Astrocyte of the spinal cord (primary cell): ENCODE data around the gene HLA-E.
"Not testable (repeated sequence)": the region's sequence is repeated elsewhere in the genome, so short reads cannot be mapped to it uniquely, and the experiment has no call there.

Experiments used
- DNase-seq: peaks from one replicate; pipeline ENCODE4 v3.0.0; 2011; ENCODE audit warnings: low read depth, low spot score
- H3K4me3 ChIP-seq: 2 replicates; pipeline ENCODE4 v1.5.1; 2011; ENCODE audit warnings: low read depth, mild to moderate bottlenecking, low read length, moderate library complexity
- CTCF ChIP-seq: IDR thresholded peaks from 2 replicates; pipeline ENCODE4 v1.5.1; 2012; ENCODE audit warnings: low read depth, mild to moderate bottlenecking, low read length, inconsistent platforms
- in situ Hi-C: cut with HindIII; loops from 2 replicates; pipeline ENCODE4 v1.10.0; 2017; ENCODE audit warnings: low sequenced_read_pairs

Gene HLA-E

GRCh38 chr6:30529349-30529875 lies 40.1 kb downstream of the HLA-E start:
- DNase-seq, in situ Hi-C loops, H3K4me3 ChIP-seq: not testable (repeated sequence)

DNA sequence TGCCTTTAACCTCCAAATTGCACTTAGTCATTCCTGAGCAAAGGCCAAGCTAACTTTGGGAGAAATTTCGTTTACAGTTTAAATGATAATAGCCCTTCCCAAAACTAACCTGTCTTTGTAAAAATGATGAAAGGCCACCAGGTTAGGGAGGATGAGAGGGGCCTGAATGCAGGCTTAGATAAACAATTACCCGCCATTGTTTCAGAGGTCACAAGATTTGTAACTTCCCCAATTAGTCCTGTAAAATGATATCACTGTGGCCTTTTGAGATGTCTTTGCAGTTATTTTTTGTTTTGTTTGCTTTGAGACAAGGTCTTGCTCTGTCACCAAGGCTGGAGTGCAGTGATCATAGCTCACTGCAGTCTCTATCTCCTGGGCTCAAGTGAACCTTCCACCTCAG lies 40.7 kb downstream of the HLA-E start:
- TF ChIP-seq CTCF, result no peak
- no peak for DNase-seq
- in situ Hi-C loops, result no loop called here
- H3K4me3 ChIP-seq, result no peak overlapping the region

DNA sequence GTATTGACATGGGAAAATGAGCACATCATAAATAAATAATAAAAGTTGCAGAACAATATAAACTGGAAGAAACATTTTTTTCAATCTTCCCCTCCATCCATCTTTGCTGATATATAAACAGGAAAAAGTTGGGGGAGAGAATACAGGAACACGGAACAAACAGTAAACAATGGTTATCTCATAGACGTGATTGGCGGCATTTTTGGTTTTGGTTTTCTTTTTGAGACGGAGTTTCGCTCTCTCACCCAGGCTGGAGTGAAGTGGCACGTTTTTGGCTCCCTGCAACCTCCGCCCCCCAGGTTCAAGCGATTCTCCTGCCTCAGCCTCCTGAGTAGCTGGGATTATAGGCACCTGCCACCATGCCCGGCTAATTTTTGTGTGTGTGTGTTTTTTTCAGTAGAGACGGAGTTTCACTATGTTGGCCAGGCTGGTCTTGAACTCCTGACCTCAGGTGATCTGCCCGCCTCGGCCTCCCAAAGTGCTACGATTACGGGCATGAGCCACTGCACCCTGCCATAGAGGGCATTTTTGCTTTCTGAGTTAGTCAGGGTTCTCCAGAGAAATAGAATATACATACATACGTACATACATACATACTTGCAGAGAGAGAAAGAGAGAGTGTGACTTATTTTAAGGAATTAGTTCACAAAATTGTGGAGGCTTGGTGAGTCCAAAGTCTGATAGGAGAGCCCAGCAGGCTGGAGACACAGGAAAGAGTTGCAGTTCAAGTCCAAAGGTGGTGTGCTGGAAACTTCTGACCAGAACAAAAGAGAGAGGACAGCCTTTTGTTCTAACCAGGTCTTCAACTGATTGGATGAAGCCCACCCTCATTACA lies 44.4 kb downstream of the HLA-E start:
- DNase-seq, result no peak
- no peak for TF ChIP-seq CTCF
- no peak overlapping the region for H3K4me3 ChIP-seq
- in situ Hi-C loops, result no loop called here

GRCh38 chr6:30537931-30538330 lies 48.6 kb downstream of the HLA-E start:
- no peak for TF ChIP-seq CTCF
- H3K4me3 ChIP-seq, result no peak overlapping the region
- in situ Hi-C loops, result no loop called here
- DNase-seq, result no peak

DNA sequence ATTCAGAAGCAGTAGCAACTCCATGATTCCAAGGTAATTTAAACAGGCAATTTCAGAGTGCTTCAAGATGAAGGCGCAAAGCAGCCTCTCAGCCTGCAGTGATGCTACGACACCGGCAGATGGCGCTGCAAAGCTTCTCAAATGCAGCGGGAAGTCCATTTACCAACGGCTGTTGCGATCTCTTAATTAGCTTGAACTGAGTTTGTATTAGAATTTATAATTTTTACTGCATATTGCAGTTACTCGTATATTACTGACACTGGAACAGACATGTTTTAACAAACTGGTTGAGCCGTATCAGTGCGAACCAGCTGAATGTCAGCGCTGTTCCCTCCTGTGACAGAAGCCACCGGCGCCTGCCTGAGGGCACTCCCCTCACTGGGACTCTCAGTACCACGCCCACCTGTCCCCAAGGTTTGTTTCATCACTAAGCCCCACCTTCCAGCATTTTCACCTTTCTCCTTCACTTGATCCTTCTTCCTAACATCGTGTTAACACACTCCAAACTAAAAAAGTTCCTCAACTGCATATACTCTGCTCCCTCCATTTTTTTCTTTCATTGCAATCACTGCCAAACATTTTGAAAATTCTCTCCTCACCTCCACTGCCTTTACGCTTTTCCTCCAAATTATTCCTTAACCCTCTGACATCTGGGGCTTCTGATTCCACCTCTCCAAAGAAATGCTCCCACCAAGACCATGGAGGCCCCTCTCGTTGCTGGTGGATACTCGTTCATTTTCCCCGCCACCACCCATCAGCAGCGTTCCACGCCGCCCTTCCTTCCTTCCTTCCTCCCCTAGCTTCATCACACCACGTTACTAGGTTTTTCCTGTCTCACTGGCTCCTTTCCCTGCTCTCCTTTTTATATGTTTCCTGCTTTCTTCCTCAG lies 52.5 kb downstream of the HLA-E start:
- H3K4me3 ChIP-seq, result peak overlapping the region; percentile 14
- DNase-seq, result peak; percentile 89
- peak; percentile 100 for TF ChIP-seq CTCF
- in situ Hi-C loops, result loop anchor here (10.0 kb wide), 1 partner anchor 77 kb away; no protein-coding TSS in a partner anchor

- no peak for TF ChIP-seq CTCF
- no peak overlapping the region for H3K4me3 ChIP-seq
These were observed 53.1 kb downstream of the HLA-E start for GRCh38 chr6:30542404-30542725.

More at GRCh38 chr6:30542404-30542725, 53.1 kb downstream of the HLA-E start:
- in situ Hi-C loops, result loop anchor here (10.0 kb wide), 1 partner anchor 78 kb away; no protein-coding TSS in a partner anchor
- no peak for DNase-seq
